Measurements from ENCODE around the gene MRPS5. TPM values are rescaled to one million over a fixed set of nuclear protein-coding genes. Genes with fewer than 3 reads are reported as not detected.

The MRPS5 gene
- total RNA-seq, 1 donor from 2014 or later, result 47.5 TPM

DNA sequence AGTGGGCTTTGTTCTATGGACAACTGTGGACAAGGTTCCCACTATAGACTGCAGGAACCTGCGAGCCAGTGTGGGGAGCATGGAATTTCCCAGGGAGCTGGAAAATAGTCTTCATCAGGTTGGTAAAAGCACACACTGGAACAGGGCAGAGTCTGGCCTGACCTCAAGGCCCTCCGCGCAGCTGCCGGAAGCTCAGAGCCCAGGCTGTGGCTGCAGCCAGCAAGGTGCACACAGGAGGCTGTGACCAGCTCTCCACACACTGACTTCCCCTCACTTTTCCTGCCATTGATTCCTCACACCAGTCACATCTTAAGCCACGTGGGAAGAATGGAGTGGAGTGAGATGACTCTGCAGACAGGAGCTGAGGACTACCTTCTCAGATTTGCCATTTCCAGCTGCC, 77.0 kb downstream of the MRPS5 start:
- TF ChIP-seq, protein P1, sequence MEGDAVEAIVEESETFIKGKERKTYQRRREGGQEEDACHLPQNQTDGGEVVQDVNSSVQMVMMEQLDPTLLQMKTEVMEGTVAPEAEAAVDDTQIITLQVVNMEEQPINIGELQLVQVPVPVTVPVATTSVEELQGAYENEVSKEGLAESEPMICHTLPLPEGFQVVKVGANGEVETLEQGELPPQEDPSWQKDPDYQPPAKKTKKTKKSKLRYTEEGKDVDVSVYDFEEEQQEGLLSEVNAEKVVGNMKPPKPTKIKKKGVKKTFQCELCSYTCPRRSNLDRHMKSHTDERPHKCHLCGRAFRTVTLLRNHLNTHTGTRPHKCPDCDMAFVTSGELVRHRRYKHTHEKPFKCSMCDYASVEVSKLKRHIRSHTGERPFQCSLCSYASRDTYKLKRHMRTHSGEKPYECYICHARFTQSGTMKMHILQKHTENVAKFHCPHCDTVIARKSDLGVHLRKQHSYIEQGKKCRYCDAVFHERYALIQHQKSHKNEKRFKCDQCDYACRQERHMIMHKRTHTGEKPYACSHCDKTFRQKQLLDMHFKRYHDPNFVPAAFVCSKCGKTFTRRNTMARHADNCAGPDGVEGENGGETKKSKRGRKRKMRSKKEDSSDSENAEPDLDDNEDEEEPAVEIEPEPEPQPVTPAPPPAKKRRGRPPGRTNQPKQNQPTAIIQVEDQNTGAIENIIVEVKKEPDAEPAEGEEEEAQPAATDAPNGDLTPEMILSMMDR (IDR thresholded peaks at IDR 0.05; ENCODE audit: unreplicated experiment), result no peak
- H3K36me3 Mint-ChIP-seq (ENCODE audit: low read depth, unreplicated experiment), result no peaks in the 10 kb centered on the region
- no peaks in the 10 kb centered on the region for H3K9me3 Mint-ChIP-seq (ENCODE audit: unreplicated experiment)
- H3K27ac Mint-ChIP-seq (ENCODE audit: unreplicated experiment), result no peak overlapping the region
- H3K4me3 Mint-ChIP-seq (ENCODE audit: unreplicated experiment), result no peak overlapping the region
- no peak for DNase-seq (ENCODE audit: low spot score)
- H3K27me3 Mint-ChIP-seq (ENCODE audit: unreplicated experiment), result peaks cover 3% of the 10 kb centered on the region
- peaks cover 12% of the 10 kb centered on the region for H3K4me1 Mint-ChIP-seq (ENCODE audit: unreplicated experiment)

DNA sequence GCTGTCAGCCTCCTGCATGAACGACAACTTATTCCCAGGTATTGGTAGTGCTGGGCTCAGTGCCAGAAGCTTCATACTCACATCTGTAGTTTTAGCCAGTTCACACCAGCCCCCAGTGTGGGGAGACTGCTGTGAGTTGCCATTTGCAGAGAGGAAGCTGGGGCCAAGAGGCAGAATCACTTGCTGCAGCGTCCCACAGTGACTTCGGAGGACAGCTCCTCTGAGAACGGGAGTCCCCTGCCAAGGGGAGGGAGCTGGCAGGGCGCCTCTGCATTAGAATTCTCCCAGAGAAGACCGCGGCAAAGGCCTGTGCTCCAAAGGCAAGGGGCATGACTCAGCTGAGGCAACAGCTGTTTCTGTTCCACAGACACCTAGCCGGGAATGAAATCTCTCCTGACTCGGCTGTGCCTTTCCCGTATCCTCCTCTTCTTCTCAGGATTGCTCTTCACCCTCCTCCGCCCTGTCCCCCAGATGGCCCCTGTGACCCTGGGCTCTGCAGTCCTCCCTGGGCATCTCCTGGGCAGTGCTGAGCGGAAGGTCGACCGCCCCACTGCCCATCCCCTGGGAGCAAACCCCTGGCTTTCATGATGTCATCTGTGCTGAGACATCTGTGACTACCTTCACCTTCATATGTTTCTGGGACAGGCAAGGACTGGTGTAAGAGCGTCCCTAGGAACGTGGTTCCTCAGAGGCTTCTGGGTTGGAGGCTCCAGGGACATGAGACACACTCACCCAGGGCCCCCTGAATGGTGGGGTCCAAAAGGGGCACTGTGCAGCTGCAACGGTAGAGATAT, 78.1 kb downstream of the MRPS5 start:
- peaks cover 5% of the 10 kb centered on the region for H3K9me3 Mint-ChIP-seq (ENCODE audit: unreplicated experiment)
- H3K4me1 Mint-ChIP-seq (ENCODE audit: unreplicated experiment), result peaks cover 18% of the 10 kb centered on the region
- no peak overlapping the region for H3K4me3 Mint-ChIP-seq (ENCODE audit: unreplicated experiment)
- TF ChIP-seq, protein P1 (IDR thresholded peaks at IDR 0.05; ENCODE audit: unreplicated experiment), result no peak
- no peak for DNase-seq (ENCODE audit: low spot score)
- H3K36me3 Mint-ChIP-seq (ENCODE audit: low read depth, unreplicated experiment), result peaks cover 6% of the 10 kb centered on the region
- H3K27ac Mint-ChIP-seq (ENCODE audit: unreplicated experiment), result no peak overlapping the region
- H3K27me3 Mint-ChIP-seq (ENCODE audit: unreplicated experiment), result peaks cover 11% of the 10 kb centered on the region

DNA sequence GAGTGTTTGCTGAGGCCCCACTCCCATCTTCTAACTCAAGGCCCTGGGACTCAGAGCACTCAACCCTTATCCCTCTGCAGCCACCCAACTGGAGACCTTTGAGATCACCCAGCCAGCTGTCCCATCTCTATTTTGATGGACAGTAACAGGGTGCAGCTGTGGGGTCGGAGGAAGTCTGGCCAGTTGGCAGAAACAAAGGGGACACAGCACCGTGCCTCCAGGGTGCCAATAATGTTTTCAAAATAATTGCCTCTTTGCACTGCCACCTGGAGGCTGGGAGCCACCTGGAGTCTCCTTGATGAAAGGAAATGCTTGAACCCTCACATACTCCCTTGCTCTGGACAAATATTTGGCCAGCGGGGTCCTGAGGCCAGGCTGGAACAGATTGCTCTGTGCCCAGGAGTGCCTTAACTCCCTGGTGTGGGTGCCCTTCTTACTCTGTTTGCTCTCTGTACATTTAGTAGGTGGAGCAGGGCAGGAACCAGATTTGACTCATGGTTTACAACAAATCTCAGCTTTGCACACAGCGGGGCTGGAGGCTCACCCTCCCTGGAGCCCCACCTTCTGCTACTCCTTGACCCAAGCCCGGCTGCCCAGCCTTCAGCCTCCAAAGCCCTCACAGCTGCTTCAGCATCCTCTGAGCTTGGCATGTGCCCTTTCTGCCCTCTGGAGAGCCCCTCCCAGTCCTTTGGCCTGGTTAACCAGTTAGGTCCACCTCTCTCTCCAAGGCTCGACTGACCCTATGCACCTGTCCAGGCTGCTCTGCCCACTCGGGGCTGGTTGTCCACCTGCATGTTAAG, 78.9 kb downstream of the MRPS5 start:
- peaks cover 21% of the 10 kb centered on the region for H3K4me1 Mint-ChIP-seq (ENCODE audit: unreplicated experiment)
- H3K27me3 Mint-ChIP-seq (ENCODE audit: unreplicated experiment), result peaks cover 11% of the 10 kb centered on the region
- no peak overlapping the region for H3K27ac Mint-ChIP-seq (ENCODE audit: unreplicated experiment)
- TF ChIP-seq, protein P1 (IDR thresholded peaks at IDR 0.05; ENCODE audit: unreplicated experiment), result no peak
- H3K36me3 Mint-ChIP-seq (ENCODE audit: low read depth, unreplicated experiment), result peaks cover 11% of the 10 kb centered on the region
- DNase-seq (ENCODE audit: low spot score), result no peak
- no peak overlapping the region for H3K4me3 Mint-ChIP-seq (ENCODE audit: unreplicated experiment)
- H3K9me3 Mint-ChIP-seq (ENCODE audit: unreplicated experiment), result peaks cover 5% of the 10 kb centered on the region

DNA sequence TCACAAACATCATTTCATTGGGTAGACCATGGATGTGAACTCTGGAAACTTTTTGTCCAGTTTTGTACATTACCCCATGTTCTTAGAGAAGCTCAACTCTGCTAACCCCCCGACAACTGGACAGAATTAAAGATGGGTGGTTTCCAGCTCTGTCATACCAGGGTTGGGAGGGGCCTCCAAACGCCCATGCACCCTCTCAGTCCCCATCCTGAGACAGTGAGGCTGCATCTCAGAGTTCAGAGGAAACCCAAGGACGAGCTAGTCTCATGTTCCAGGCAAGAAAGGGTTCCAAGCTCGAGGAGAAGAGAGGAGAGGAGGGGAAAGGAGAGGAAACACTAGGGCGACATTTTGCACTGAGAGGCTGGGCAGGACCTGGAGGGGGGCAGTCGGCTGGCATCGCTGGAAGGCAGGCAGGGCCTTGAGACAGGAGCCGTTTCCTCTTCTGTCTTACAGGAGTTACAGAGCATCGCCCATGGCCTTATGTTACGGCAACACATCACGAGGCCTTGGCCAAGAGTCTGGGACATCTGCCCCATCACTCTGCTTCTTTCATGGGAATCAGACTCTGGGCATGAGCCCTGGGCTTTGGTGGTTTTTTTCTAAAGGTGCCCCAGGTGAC, 79.7 kb downstream of the MRPS5 start:
- Mint-ChIP-seq H3K4me1 (ENCODE audit: unreplicated experiment) (peaks cover 22% of the 10 kb centered on the region), H3K36me3 (ENCODE audit: low read depth, unreplicated experiment) (peaks cover 16% of the 10 kb centered on the region), H3K4me3 (ENCODE audit: unreplicated experiment) (no peak overlapping the region), H3K27ac (ENCODE audit: unreplicated experiment) (no peak overlapping the region), H3K27me3 (ENCODE audit: unreplicated experiment) (peaks cover 17% of the 10 kb centered on the region), H3K9me3 (ENCODE audit: unreplicated experiment) (peaks cover 5% of the 10 kb centered on the region)
- TF ChIP-seq, protein P1 (IDR thresholded peaks at IDR 0.05; ENCODE audit: unreplicated experiment), result no peak
- DNase-seq (ENCODE audit: low spot score), result no peak
